ENCODE measurements around the gene CYP27C1. TPM values are rescaled to one million over a fixed set of nuclear protein-coding genes. Genes with fewer than 3 reads are reported as not detected.

CYP27C1 gene
- total RNA-seq, 4 donors from 2014 or later = 0.40 TPM; not detected in 3

DNA sequence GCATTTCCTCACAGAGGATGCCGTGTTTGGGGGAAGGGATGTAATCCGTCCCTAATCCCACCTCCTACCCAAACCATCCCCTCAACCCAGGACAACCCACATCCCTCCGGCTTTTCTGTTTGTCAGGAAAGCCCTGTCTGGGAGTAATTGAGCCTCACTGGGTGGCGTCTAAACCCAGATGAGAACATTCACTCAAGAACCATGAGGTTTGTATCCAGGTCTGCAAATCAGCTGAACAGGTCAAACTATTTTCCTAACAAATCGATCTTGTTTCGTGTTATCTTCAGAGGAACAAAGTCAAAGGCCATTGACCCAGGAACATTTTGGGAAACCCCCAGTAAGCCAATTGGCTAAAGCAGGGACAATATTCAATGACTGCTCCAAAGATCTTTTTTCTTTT lies 25.7 kb downstream of the CYP27C1 start:
- no peak for DNase-seq
- no peak overlapping the region for H3K27ac ChIP-seq
- H3K9me3 ChIP-seq = no peaks in the 10 kb centered on the region
- TF ChIP-seq, protein P1, sequence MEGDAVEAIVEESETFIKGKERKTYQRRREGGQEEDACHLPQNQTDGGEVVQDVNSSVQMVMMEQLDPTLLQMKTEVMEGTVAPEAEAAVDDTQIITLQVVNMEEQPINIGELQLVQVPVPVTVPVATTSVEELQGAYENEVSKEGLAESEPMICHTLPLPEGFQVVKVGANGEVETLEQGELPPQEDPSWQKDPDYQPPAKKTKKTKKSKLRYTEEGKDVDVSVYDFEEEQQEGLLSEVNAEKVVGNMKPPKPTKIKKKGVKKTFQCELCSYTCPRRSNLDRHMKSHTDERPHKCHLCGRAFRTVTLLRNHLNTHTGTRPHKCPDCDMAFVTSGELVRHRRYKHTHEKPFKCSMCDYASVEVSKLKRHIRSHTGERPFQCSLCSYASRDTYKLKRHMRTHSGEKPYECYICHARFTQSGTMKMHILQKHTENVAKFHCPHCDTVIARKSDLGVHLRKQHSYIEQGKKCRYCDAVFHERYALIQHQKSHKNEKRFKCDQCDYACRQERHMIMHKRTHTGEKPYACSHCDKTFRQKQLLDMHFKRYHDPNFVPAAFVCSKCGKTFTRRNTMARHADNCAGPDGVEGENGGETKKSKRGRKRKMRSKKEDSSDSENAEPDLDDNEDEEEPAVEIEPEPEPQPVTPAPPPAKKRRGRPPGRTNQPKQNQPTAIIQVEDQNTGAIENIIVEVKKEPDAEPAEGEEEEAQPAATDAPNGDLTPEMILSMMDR (IDR thresholded peaks at IDR 0.05) = no peak
- TF ChIP-seq POLR2A (IDR thresholded peaks at IDR 0.05) = no peak
- 72 to 83% methylated on average over 6 of the region's 6 CpGs for WGBS, 2 donors
- H3K36me3 ChIP-seq = no peaks in the 10 kb centered on the region
- no peaks in the 10 kb centered on the region for H3K27me3 ChIP-seq
- H3K4me1 ChIP-seq = no peaks in the 10 kb centered on the region
- no peak overlapping the region for H3K4me3 ChIP-seq (replicated peaks in 1 of 3)
- intact Hi-C loops (cut with DNase I) = no loop called here

DNA sequence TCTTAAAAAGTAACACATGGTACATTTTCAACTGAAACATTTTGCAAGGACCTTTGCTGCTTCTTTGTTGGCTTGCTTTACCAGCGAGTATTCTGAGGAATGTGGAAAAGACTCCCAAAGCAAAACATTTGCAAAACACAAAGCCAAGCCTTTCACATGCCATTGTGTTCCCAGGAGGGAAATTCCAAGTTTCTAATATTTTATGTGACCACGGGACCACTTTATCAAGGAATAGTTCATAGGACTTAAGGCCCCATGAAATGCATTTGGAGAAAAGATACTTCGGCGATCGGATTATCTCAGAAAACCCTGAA lies 26.2 kb downstream of the CYP27C1 start:
- DNase-seq = no peak
- 67 to 71% methylated on average over 5 of the region's 5 CpGs for WGBS, 2 donors
- H3K4me3 ChIP-seq (replicated peaks in 1 of 3) = no peak overlapping the region

DNA sequence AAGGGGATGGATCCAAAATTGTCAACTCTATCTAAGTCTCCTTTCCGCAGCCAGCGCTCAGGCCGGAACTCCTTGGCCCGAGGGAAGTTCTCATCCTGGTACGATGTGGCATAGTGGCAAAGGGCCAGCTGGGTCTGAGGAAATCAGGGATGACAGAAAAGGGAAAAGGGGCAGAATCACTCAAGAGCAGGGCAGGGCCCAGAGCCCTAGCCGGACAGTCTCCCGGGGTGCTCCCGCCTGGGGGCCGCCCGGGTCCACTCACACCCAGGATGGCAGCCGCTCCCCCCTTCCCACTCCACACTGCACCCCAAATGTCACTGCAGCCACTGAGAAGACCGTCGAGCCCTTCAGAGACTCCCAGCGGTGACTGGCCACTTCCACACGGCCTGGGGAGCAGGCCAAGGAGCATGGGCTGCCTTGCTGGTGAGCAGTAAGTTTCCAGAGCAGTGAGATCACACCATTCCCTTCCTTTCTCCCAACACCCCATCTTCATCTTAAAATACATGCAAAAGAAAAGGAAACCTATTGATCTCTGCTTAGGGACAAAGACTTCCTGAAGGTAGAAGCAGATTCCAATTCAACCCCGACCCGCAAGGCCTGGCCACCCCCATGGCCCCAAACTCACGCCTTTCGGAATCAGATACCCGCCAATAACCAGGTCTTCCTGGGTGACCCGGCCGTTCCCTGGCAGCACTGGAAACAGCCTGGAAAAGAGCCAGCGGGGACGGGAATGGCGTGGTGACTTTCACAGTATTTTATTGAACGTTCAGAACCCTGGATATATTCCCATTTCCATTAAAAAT lies 26.7 kb downstream of the CYP27C1 start:
- H3K27me3 ChIP-seq = no peaks in the 10 kb centered on the region
- WGBS, 2 donors = 73 to 82% methylated on average over 23 to 25 of the region's 26 CpGs
- no peak for DNase-seq
- intact Hi-C loops (cut with DNase I) = no loop called here
- no peak overlapping the region for H3K27ac ChIP-seq
- H3K36me3 ChIP-seq = no peaks in the 10 kb centered on the region
- no peaks in the 10 kb centered on the region for H3K9me3 ChIP-seq
- H3K4me1 ChIP-seq = no peaks in the 10 kb centered on the region
- TF ChIP-seq POLR2A (IDR thresholded peaks at IDR 0.05) = no peak
- TF ChIP-seq, protein P1 (IDR thresholded peaks at IDR 0.05) = no peak
- H3K4me3 ChIP-seq (replicated peaks in 1 of 3) = no peak overlapping the region

More for the DNA sequence above, 26.2 kb downstream of the CYP27C1 start:
- intact Hi-C loops (cut with DNase I) = no loop called here
- Histone ChIP-seq H3K9me3 (no peaks in the 10 kb centered on the region), H3K27me3 (no peaks in the 10 kb centered on the region), H3K4me1 (no peaks in the 10 kb centered on the region), H3K36me3 (no peaks in the 10 kb centered on the region), H3K27ac (no peak overlapping the region)
- TF ChIP-seq POLR2A (IDR thresholded peaks at IDR 0.05) = no peak
- TF ChIP-seq, protein P1 (IDR thresholded peaks at IDR 0.05) = no peak

DNA sequence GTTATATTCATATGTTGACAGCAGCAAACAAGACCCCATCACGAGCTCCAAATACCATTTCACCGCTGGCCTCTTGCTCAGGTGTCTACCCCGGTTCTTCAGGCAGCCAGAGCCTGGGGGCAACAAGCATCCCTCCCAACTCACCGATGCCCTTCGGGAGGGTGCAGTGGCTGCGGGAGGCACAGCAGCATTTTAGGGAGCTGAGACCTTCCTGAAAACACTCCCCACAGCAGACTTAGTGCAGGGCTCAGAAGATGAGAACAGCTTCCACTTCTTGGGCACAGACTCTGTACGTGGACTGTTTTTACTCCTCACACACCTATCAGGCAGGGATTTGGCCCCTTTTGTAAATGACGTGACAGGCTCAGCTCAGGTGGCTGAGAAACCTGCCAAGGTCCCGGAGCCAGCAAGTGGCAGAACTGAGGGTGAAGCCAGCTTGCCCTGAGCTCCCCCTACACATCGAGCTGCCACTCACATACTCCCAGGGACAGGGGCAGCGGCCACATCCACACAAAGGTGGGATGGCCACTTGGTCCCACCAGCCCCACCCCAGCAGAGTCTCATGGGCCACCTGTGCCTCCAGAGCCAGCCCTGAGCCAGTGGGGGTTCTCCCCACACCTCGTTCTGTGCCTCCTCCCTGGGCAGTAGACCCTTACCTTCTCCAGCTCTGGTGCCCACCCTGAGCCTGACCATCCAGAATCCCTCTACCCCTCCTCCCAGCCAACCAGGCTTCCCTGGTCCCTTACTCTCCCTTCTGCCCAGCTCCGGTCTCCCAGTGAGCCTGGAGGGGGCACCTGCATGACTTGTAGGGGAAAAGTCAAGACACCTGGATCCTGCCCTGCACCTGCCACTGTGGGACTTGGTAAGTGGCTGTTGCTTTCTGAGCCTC lies 28.5 kb downstream of the CYP27C1 start:
- Histone ChIP-seq H3K4me1 (no peaks in the 10 kb centered on the region), H3K9me3 (no peaks in the 10 kb centered on the region), H3K4me3 (replicated peaks in 1 of 3) (no peak overlapping the region), H3K36me3 (no peaks in the 10 kb centered on the region), H3K27me3 (no peaks in the 10 kb centered on the region), H3K27ac (no peak overlapping the region)
- DNase-seq = no peak
- intact Hi-C loops (cut with DNase I) = no loop called here
- WGBS, 2 donors = 86 to 89% methylated on average over 9 to 10 of the region's 13 CpGs
- no peak for TF ChIP-seq POLR2A (IDR thresholded peaks at IDR 0.05)
- TF ChIP-seq, protein P1 (IDR thresholded peaks at IDR 0.05) = no peak

DNA sequence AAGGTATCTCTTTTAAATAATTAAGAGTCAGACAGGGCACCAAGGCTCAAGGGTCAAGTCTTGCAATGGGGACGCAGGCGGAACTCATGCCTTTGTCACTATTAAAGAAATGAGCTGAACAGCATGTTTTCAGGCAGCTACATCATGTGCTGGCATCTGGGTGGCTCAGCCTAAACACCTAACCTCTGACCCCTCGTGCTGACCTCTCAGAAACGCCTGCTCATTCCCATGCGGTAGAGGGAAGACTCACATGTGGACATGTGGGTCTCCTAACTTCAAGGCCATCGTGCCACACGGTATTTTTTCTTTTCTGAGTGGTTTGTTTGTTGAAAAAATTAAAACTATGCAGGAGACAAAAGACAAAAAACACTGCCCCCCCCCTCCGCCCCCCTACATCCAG lies 31.3 kb downstream of the CYP27C1 start:
- no peak for DNase-seq
- intact Hi-C loops (cut with DNase I) = no loop called here
- Histone ChIP-seq H3K4me3 (replicated peaks in 1 of 3) (no peak overlapping the region), H3K27ac (no peak overlapping the region), H3K4me1 (no peaks in the 10 kb centered on the region), H3K36me3 (no peaks in the 10 kb centered on the region), H3K27me3 (no peaks in the 10 kb centered on the region), H3K9me3 (no peaks in the 10 kb centered on the region)
- WGBS, 2 donors = 89 to 96% methylated on average over 8 of the region's 8 CpGs
- TF ChIP-seq, protein P1 (IDR thresholded peaks at IDR 0.05) = no peak
- no peak for TF ChIP-seq POLR2A (IDR thresholded peaks at IDR 0.05)

All from thyroid gland (tissue), 4 donors.